ENCODE results near the gene OGG1.

DNA sequence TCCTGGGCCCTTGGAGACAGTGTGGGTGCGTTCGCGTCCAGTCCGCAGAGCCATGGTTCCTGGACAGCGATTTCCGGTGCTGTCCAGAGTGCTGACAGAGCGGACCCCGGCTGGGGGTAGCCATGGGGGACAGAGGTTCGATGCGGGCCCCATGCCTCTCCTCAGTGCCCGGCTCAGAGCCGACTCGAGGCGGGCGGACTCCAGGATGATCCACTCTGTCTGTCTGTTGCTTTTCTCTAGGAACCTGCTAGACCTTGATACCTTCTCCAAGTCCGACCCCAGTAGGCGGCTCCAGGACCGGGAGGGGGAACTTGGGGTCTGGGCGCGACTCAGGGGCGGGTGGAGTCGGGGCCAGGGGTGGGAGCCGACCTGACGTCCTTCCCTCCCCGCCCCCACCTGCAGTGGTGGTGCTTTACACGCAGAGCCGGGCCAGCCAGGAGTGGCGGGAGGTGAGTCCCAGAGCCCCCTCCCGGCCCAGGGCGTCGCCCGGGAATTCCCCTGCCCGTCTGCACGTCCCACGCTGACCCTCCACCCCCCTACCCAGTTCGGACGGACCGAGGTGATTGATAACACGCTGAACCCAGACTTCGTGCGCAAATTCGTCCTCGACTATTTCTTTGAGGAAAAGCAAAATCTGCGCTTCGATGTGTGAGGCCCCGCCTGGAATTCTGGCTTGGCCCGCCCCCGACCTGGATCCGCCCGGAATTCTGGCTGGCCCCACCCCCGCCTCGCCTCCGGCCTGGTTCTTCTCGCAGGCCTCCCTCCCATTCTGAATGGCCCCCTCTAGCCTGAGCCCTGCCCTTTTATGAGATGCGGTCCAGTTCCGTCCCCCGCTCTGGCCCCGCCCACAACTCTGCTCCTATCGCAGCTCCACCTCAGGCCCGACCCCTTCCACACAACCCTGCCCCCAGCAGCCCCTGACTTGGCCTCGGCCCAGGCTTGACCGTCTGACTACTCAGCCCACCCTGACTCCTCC, 45.1 kb upstream of the OGG1 start:
- no peak for TF ChIP-seq POLR2A (IDR thresholded peaks at IDR 0.05; ENCODE audit: low read length)
- TF ChIP-seq GATA1 (IDR thresholded peaks at IDR 0.05; ENCODE audit: low read depth, low read length): no peak
